Ishikawa (cell line): ENCODE data around the gene GPER1.

Experiments
- CEBPB ChIP-seq: IDR thresholded peaks from 2 replicates; pipeline ENCODE4 v1.6.1; 2012
- CREB1 ChIP-seq: IDR thresholded peaks from 2 replicates; pipeline ENCODE4 v1.6.1; 2012; ENCODE audit warnings: low read depth
- EGR1 ChIP-seq: IDR thresholded peaks from 2 replicates; pipeline ENCODE4 v1.6.1; 2012
- EP300 ChIP-seq: IDR thresholded peaks from 2 replicates; pipeline ENCODE4 v1.6.1; 2012; ENCODE audit warnings: borderline replicate concordance
- FOXM1 ChIP-seq: IDR thresholded peaks from 2 replicates; pipeline ENCODE4 v1.6.1; 2012; ENCODE audit warnings: low read depth, borderline replicate concordance
- MAX ChIP-seq: IDR thresholded peaks from 2 replicates; pipeline ENCODE4 v1.6.1; 2012
- NFIC ChIP-seq: IDR thresholded peaks from 2 replicates; pipeline ENCODE4 v1.6.1; 2012
- RAD21 ChIP-seq: IDR thresholded peaks from 2 replicates; pipeline ENCODE4 v1.6.1; 2012; ENCODE audit warnings: low read depth
- REST ChIP-seq: IDR thresholded peaks from 2 replicates; pipeline ENCODE4 v1.6.1; 2012; ENCODE audit warnings: low read depth, mild to moderate bottlenecking
- TAF1 ChIP-seq: IDR thresholded peaks from 2 replicates; pipeline ENCODE4 v1.6.1; 2012; ENCODE audit warnings: low read depth, mild to moderate bottlenecking
- TCF12 ChIP-seq: IDR thresholded peaks from 2 replicates; pipeline ENCODE4 v1.6.1; 2012; ENCODE audit warnings: low read depth
- TEAD4 ChIP-seq: IDR thresholded peaks from 2 replicates; pipeline ENCODE4 v1.6.1; 2012
- USF1 ChIP-seq: IDR thresholded peaks from 2 replicates; pipeline ENCODE4 v1.6.1; 2012
- YY1 ChIP-seq: IDR thresholded peaks from 2 replicates; pipeline ENCODE4 v1.6.1; 2012; ENCODE audit warnings: low read depth
- ZBTB7A ChIP-seq: IDR thresholded peaks from 2 replicates; pipeline ENCODE4 v1.6.1; 2012; ENCODE audit warnings: low read depth

Gene GPER1

GRCh38 chr7:1103009-1103788 is 15.3 kb downstream of the GPER1 start:
- TF ChIP-seq CREB1 = no peak
- no peak for TF ChIP-seq CEBPB
- no peak for TF ChIP-seq EGR1
- no peak for TF ChIP-seq NFIC
- TF ChIP-seq FOXM1 = no peak
- no peak for TF ChIP-seq RAD21
- no peak for TF ChIP-seq ZBTB7A

- TF ChIP-seq TCF12 (no peak), TEAD4 (no peak), MAX (no peak), EP300 (no peak), NFIC (no peak), EGR1 (no peak), YY1 (no peak), CEBPB (no peak), FOXM1 (no peak), CREB1 (no peak), RAD21 (no peak), TAF1 (no peak), ZBTB7A (no peak), REST (no peak)
Measured at GRCh38 chr7:1103789-1104515, 16.0 kb downstream of the GPER1 start.

- TF ChIP-seq TEAD4 = no peak
- TF ChIP-seq CREB1 = no peak
- TF ChIP-seq USF1 = no peak
- TF ChIP-seq REST = no peak
- TF ChIP-seq TCF12 = no peak
- TF ChIP-seq TAF1 = no peak
- no peak for TF ChIP-seq ZBTB7A
- no peak for TF ChIP-seq MAX
- no peak for TF ChIP-seq NFIC
- no peak for TF ChIP-seq FOXM1
- no peak for TF ChIP-seq CEBPB
- TF ChIP-seq RAD21 = no peak
- no peak for TF ChIP-seq EGR1
- TF ChIP-seq EP300 = no peak
- no peak for TF ChIP-seq YY1
Measured at GRCh38 chr7:1104516-1105179, 16.7 kb downstream of the GPER1 start.

GRCh38 chr7:1105189-1105588 is 17.3 kb downstream of the GPER1 start:
- TF ChIP-seq EP300 (no peak), CEBPB (no peak), USF1 (no peak), CREB1 (no peak), TEAD4 (no peak), TCF12 (no peak), ZBTB7A (no peak), YY1 (no peak), EGR1 (no peak), NFIC (no peak), MAX (no peak), TAF1 (no peak)
